HepG2 (cell line): ENCODE measurements around the gene WDR48. TPM values are rescaled to one million over a fixed set of nuclear protein-coding genes. Genes with fewer than 3 reads are reported as not detected.

Experiments used
- ATAC-seq: fragments of 200-7000 bp; cut with Tn5 transposase; 3 replicates; pipeline ENCODE4 v1.9.1; 2020; ENCODE audit warnings: mild to moderate bottlenecking, moderate library complexity
- BruUV-seq: library from RNA; stranded (reverse); fragments of 400-500 nt; replicated peaks from 2 replicates; lab custom pipeline; 2021; lab: Mats Ljungman, UMichigan
- CTCF ChIA-PET: fragments of 300-600 bp; formaldehyde crosslinking; extraction: SDS; loops from one replicate; lab custom pipeline; 2021; ENCODE audit warnings: low total read pairs, inconsistent platforms, low intra/inter-chr PET ratio; lab: Yijun Ruan, JAX
- POLR2A ChIA-PET: fragments of 350-600 bp; sonication (Branson Sonifier 250); formaldehyde crosslinking; loops from one replicate; lab custom pipeline; 2020; ENCODE audit warnings: antibody characterized with exemption, inconsistent platforms; lab: Yijun Ruan, JAX
- DNase-seq: peaks from one replicate; pipeline ENCODE4 v3.0.0-alpha.2; 2015; ENCODE audit warnings: low spot score
- FAIRE-seq: peaks from 3 replicates; lab custom pipeline; 2011; peaks lifted over from hg19 to GRCh38; lab: Jason Lieb, UNC
- H2AFZ ChIP-seq: one replicate; pipeline ENCODE4 v1.6.1; 2011; ENCODE audit warnings: low read length, inconsistent platforms
- H3K27ac ChIP-seq: fragments of 300-600 bp; 3 replicates; pipeline ENCODE4 v1.8.0; 2011; ENCODE audit warnings: mixed run types, mild to moderate bottlenecking, mixed read lengths, low read length, inconsistent platforms; ENCODE audit not compliant: insufficient read depth; ENCODE audit errors: extremely low read length
- H3K27me3 ChIP-seq, 2 experiments: fragments of 200-600 bp in 1 of 2; 2 replicates in 1 of 2; 3 replicates in 1 of 2; pipeline versions ENCODE4 v1.6.0 to v1.8.0; 2011; ENCODE audit warnings: low read length in 2 of 2, mild to moderate bottlenecking in 2 of 2, moderate library complexity in 2 of 2, inconsistent platforms in 1 of 2; ENCODE audit not compliant: insufficient read depth in 2 of 2, control insufficient read depth in 1 of 2
- H3K36me3 ChIP-seq, 2 experiments: fragments of 200-600 bp in 1 of 2; replicated peaks in 1 of 2; 2 replicates in 1 of 2; 3 replicates in 1 of 2; pipeline versions ENCODE4 v1.5.1 to v1.8.0; 2011; ENCODE audit warnings: low read length in 2 of 2, inconsistent platforms in 1 of 2; ENCODE audit not compliant: insufficient read depth in 2 of 2, control insufficient read depth in 1 of 2
- H3K4me1 ChIP-seq: 2 replicates; pipeline ENCODE4 v1.5.1; 2012; ENCODE audit warnings: low read length, inconsistent platforms; ENCODE audit not compliant: insufficient read depth
- H3K4me2 ChIP-seq: 2 replicates; pipeline ENCODE4 v1.6.0; 2011; ENCODE audit warnings: low read depth, low read length, inconsistent platforms
- H3K4me3 ChIP-seq, 3 experiments: fragments of 200-600 bp in 1 of 3; sonication (generic), shearing (Covaris generic) in 1 of 3; replicated peaks in 1 of 3; 2 replicates each; pipeline ENCODE4 v1.5.1; 2011 to 2016; ENCODE audit warnings: low read length in 3 of 3, inconsistent platforms in 2 of 3, low read depth in 2 of 3, mild to moderate bottlenecking in 2 of 3, control low read depth in 1 of 3, mixed read lengths in 1 of 3; ENCODE audit not compliant: insufficient read depth in 1 of 3
- H3K79me2 ChIP-seq: one replicate; pipeline ENCODE4 v1.6.1; 2011; ENCODE audit warnings: low read length, inconsistent platforms; ENCODE audit not compliant: insufficient read depth
- H3K9ac ChIP-seq: 2 replicates; pipeline ENCODE4 v1.6.0; 2011; ENCODE audit warnings: mild to moderate bottlenecking, low read depth, low read length, inconsistent platforms; ENCODE audit not compliant: insufficient read depth
- H3K9me3 ChIP-seq: 2 replicates; pipeline ENCODE4 v1.5.1; 2012; ENCODE audit warnings: mild to moderate bottlenecking, low read length
- H4K20me1 ChIP-seq: 2 replicates; pipeline ENCODE4 v1.6.0; 2011; ENCODE audit warnings: inconsistent platforms, mild to moderate bottlenecking, low read length, moderate library complexity; ENCODE audit not compliant: insufficient read depth
- HNRNPUL1 ChIP-seq: fragments of 200-400 bp; formaldehyde crosslinking; IDR thresholded peaks from 2 replicates; pipeline ENCODE4 v1.6.1; 2017; ENCODE audit warnings: low read depth, mild to moderate bottlenecking, low read length, moderate library complexity
- NFIB ChIP-seq: sonication (generic); formaldehyde crosslinking; IDR thresholded peaks from 2 replicates; pipeline ENCODE4 v1.9.0; 2021; ENCODE audit warnings: missing genetic modification reagents, mild to moderate bottlenecking, borderline replicate concordance
- SRSF9 ChIP-seq: fragments of 200-400 bp; formaldehyde crosslinking; IDR thresholded peaks from 2 replicates; pipeline ENCODE4 v1.6.1; 2018; ENCODE audit warnings: borderline replicate concordance, mild to moderate bottlenecking, low read depth, low read length; ENCODE audit not compliant: insufficient read depth, poor library complexity, severe bottlenecking
- ZFYVE20 ChIP-seq: sonication (generic); formaldehyde crosslinking; IDR thresholded peaks from 2 replicates; pipeline ENCODE4 v1.8.0; 2023; ENCODE audit warnings: low read depth, mild to moderate bottlenecking, moderate library complexity, missing genetic modification reagents, borderline replicate concordance
- ZNF101 ChIP-seq: sonication (generic); formaldehyde crosslinking; IDR thresholded peaks from 2 replicates; pipeline ENCODE4 v1.4.0; 2020; ENCODE audit warnings: mild to moderate bottlenecking, low read depth, missing genetic modification reagents, borderline replicate concordance
- ZNF530 ChIP-seq: sonication (generic); formaldehyde crosslinking; IDR thresholded peaks from 2 replicates; pipeline ENCODE4 v1.5.0; 2020; ENCODE audit warnings: low read depth, mild to moderate bottlenecking, missing genetic modification reagents
- ZNF678 ChIP-seq: sonication (generic); formaldehyde crosslinking; IDR thresholded peaks from 2 replicates; pipeline ENCODE4 v1.4.0; 2020; ENCODE audit warnings: mild to moderate bottlenecking, missing genetic modification reagents
- ZNF713 ChIP-seq: sonication (generic); formaldehyde crosslinking; IDR thresholded peaks from 2 replicates; pipeline ENCODE4 v1.4.0; 2020; ENCODE audit warnings: mild to moderate bottlenecking, missing genetic modification reagents
- WGBS: methylation state at CpG from one replicate; pipeline ENCODE4 v1.1.6; 2017; ENCODE audit warnings: low lambda C conversion rate; 5-methylcytosine and 5-hydroxymethylcytosine counted together
- in situ Hi-C: cut with HindIII; loops from 2 replicates; pipeline ENCODE4 v1.10.0; 2017; ENCODE audit warnings: low pct_unique_long_range_greater_than_20kb; ENCODE audit not compliant: extremely low pct_ligation_motif_present
- intact Hi-C: fragments of 100-400 bp; cut with micrococcal nuclease; formaldehyde crosslinking; loops from one replicate; pipeline ENCODE4 v1.10.0; 2022; ENCODE audit not compliant: unreplicated experiment
- polyA plus RNA-seq, 8 experiments: library from polyadenylated mRNA; depleted of rRNA in 3 of 8; stranded (reverse) in 7 of 8; unstranded in 1 of 8; fragments of >200 nt; fragmentation: Illumina TruSeq in 4 of 8; extraction: Trizol in 4 of 8; gene quantifications; 2 replicates each; pipeline versions ENCODE4 v1.2.1 to v1.2.3, GENCODE V29; 2011 to 2016; ENCODE audit warnings: low read depth in 4 of 8, missing spikeins in 1 of 8, mixed read lengths in 1 of 8; ENCODE audit not compliant: insufficient read depth in 1 of 8
- total RNA-seq, 5 experiments: library from RNA; depleted of rRNA; stranded (reverse); fragments of >200 nt; fragmentation: Illumina TruSeq; extraction: Trizol; gene quantifications; 2 replicates each; pipeline ENCODE4 v1.2.3, GENCODE V29; 2016; ENCODE audit warnings: low read depth in 1 of 5

WDR48 gene
- total and polyA plus RNA-seq, 2 of the 13 experiments (the other 11 are each of a cell fraction or from before 2014, with no cell fraction given) = 29.2 to 31.2 TPM

DNA sequence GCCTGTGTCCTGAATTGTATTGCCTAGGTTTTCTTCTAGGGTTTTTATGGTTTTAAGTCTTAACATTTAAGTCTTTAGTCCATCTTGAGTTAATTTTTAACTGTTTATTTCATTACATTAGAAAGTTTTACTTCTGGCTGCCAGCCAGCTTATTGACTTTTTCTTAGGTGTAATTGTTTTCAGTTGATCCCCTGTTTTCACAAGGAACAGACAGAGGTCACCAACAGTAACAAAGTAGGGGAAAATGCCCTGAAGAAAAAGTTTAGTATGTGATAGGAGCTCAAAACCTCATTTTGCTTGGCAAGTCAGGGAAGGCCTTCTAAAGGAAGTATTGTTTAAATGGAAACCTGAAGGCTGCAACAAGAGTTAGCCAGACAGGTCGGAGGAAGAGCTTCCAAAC lies 10.4 kb downstream of the WDR48 start (continued):
- no peak for TF ChIP-seq SRSF9

DNA sequence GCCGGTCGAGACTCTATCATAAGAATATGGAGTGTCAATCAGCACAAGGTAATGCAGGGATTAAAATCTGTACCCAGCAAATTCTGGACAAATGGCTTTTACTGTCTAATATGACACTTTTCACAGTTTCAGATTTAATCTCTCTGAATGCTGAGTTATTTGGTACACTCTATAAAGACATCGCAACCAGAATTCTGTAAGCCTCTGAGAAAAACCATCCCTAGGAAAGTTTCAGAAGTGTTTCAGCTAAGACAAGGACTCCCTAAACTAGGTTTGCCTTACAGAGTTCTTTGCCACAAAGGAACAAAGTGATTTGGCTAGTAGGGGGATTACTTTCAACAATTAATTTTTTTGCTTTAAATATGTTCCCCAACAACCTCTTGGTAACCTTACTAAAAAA lies 11.3 kb downstream of the WDR48 start:
- H3K36me3 ChIP-seq = peaks cover 3 to 28% of the 10 kb centered on the region in 2 experiments; a peak in 4 of 5 replicates
- no TSS peak for BruUV-seq
- no peaks in the 10 kb centered on the region for H3K9me3 ChIP-seq
- H3K27me3 ChIP-seq = no peaks in the 10 kb centered on the region
- peaks cover 37% of the 10 kb centered on the region for H3K79me2 ChIP-seq
- intact Hi-C loops (no loop called here), in situ Hi-C loops (no loop called here)
- ATAC-seq = no peak
- WGBS = 100% methylated on average over 3 of the region's 3 CpGs
- ChIA-PET CTCF (no interaction called here), POLR2A (no interaction called here)
- H3K4me3 ChIP-seq = no peak overlapping the region
- no peak for DNase-seq
- no peak overlapping the region for H2AFZ ChIP-seq
- no peak for FAIRE-seq
- no peak overlapping the region for H3K9ac ChIP-seq
- no peak overlapping the region for H3K27ac ChIP-seq
- no peak for TF ChIP-seq ZFYVE20 (CRISPR knock-in tag)
- H4K20me1 ChIP-seq = peaks cover 24% of the 10 kb centered on the region; the same call in 1 of the 2 replicates
- no peak overlapping the region for H3K4me2 ChIP-seq
- H3K4me1 ChIP-seq = peaks cover 12% of the 10 kb centered on the region

DNA sequence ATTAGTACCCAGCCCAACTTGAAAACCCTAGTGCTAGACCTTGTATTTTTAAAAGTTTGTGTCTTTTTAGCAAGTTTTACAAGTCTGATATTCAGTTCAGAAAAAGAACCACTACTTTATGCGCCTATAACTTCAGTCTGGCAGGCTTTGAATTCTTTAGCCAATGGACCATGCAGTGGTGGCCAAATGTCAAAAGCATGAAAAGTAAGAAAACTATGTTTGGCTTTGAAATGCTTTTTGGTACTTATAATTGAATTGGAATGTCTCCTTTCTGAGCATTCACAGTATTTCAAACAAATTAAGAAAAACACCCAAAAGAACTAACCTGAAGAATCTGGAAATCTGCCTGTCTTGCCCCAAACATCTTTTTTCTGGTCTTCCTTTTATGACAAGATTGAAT lies 12.8 kb downstream of the WDR48 start:
- peaks cover 4 to 36% of the 10 kb centered on the region in 2 experiments for H3K36me3 ChIP-seq
- peaks cover 12% of the 10 kb centered on the region for H3K4me1 ChIP-seq
- TF ChIP-seq HNRNPUL1 (no peak), ZNF101 (CRISPR knock-in tag) (no peak), ZNF530 (no peak), ZNF713 (no peak), NFIB (CRISPR knock-in tag) (no peak), ZNF678 (no peak)
- 100% methylated on average over 1 of the region's 1 CpG for WGBS
- H3K27me3 ChIP-seq = no peaks in the 10 kb centered on the region
- H2AFZ ChIP-seq = no peak overlapping the region
- no peak overlapping the region for H3K27ac ChIP-seq
- H4K20me1 ChIP-seq = peaks cover 26% of the 10 kb centered on the region; the same call in 1 of the 2 replicates
- H3K9me3 ChIP-seq = no peaks in the 10 kb centered on the region
- CTCF ChIA-PET = no interaction called here
- intact Hi-C loops = no loop called here
- in situ Hi-C loops = no loop called here
- H3K4me3 ChIP-seq = no peak overlapping the region
- H3K79me2 ChIP-seq = peaks cover 25% of the 10 kb centered on the region
- no peak for FAIRE-seq
- DNase-seq = no peak
- BruUV-seq = no TSS peak
- no peak for ATAC-seq
- H3K4me2 ChIP-seq = no peak overlapping the region
- POLR2A ChIA-PET = no interaction called here
- H3K9ac ChIP-seq = no peak overlapping the region
